ENCODE data around the gene PCOLCE2. TPM values are rescaled to one million over a fixed set of nuclear protein-coding genes. Genes with fewer than 3 reads are reported as not detected.
A peak's percentile ranks its signal among the peaks of the same experiment; 100 is the strongest.

PCOLCE2 gene
- total and polyA plus RNA-seq, 2 of the 8 experiments (the other 6 are each of a cell fraction or from before 2014, with no cell fraction given): 11.1 to 12.6 TPM

DNA sequence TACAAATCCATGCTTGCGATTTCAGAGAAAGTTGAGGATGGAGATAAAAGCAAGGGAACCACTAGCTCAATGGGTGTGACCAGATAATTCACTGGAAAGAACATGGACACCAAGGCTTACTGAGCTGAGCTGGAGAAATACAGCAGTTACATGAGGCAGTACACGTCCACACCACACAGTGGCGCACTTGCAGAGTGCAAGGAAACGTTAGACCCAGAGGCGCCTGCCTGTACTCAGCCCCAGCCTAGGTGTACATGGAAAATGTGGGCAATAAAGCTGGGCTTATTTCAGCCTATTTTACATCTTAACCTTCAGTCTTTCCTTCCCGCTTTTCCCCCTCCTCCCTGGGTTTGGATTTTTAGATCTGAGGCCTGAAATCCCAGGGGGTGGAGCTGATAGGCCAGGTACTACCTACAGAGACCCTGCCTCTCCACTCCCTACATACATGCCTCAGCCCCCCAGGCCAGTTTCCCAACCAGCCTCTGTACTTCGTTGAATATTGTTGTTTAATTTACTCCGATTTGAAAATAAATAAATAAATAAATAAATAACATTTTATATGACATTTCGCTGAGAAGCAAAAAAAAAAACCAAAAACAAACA lies 60.1 kb downstream of the PCOLCE2 start (continued):
- TF ChIP-seq POLR2A (IDR thresholded peaks at IDR 0.05; ENCODE audit: control extremely low read depth in 1 of 2, low read depth in 2 of 2, low read length in 2 of 2): no peak
- TF ChIP-seq SUZ12 (IDR thresholded peaks at IDR 0.05; ENCODE audit: low read length): no peak
- TF ChIP-seq, protein P1, sequence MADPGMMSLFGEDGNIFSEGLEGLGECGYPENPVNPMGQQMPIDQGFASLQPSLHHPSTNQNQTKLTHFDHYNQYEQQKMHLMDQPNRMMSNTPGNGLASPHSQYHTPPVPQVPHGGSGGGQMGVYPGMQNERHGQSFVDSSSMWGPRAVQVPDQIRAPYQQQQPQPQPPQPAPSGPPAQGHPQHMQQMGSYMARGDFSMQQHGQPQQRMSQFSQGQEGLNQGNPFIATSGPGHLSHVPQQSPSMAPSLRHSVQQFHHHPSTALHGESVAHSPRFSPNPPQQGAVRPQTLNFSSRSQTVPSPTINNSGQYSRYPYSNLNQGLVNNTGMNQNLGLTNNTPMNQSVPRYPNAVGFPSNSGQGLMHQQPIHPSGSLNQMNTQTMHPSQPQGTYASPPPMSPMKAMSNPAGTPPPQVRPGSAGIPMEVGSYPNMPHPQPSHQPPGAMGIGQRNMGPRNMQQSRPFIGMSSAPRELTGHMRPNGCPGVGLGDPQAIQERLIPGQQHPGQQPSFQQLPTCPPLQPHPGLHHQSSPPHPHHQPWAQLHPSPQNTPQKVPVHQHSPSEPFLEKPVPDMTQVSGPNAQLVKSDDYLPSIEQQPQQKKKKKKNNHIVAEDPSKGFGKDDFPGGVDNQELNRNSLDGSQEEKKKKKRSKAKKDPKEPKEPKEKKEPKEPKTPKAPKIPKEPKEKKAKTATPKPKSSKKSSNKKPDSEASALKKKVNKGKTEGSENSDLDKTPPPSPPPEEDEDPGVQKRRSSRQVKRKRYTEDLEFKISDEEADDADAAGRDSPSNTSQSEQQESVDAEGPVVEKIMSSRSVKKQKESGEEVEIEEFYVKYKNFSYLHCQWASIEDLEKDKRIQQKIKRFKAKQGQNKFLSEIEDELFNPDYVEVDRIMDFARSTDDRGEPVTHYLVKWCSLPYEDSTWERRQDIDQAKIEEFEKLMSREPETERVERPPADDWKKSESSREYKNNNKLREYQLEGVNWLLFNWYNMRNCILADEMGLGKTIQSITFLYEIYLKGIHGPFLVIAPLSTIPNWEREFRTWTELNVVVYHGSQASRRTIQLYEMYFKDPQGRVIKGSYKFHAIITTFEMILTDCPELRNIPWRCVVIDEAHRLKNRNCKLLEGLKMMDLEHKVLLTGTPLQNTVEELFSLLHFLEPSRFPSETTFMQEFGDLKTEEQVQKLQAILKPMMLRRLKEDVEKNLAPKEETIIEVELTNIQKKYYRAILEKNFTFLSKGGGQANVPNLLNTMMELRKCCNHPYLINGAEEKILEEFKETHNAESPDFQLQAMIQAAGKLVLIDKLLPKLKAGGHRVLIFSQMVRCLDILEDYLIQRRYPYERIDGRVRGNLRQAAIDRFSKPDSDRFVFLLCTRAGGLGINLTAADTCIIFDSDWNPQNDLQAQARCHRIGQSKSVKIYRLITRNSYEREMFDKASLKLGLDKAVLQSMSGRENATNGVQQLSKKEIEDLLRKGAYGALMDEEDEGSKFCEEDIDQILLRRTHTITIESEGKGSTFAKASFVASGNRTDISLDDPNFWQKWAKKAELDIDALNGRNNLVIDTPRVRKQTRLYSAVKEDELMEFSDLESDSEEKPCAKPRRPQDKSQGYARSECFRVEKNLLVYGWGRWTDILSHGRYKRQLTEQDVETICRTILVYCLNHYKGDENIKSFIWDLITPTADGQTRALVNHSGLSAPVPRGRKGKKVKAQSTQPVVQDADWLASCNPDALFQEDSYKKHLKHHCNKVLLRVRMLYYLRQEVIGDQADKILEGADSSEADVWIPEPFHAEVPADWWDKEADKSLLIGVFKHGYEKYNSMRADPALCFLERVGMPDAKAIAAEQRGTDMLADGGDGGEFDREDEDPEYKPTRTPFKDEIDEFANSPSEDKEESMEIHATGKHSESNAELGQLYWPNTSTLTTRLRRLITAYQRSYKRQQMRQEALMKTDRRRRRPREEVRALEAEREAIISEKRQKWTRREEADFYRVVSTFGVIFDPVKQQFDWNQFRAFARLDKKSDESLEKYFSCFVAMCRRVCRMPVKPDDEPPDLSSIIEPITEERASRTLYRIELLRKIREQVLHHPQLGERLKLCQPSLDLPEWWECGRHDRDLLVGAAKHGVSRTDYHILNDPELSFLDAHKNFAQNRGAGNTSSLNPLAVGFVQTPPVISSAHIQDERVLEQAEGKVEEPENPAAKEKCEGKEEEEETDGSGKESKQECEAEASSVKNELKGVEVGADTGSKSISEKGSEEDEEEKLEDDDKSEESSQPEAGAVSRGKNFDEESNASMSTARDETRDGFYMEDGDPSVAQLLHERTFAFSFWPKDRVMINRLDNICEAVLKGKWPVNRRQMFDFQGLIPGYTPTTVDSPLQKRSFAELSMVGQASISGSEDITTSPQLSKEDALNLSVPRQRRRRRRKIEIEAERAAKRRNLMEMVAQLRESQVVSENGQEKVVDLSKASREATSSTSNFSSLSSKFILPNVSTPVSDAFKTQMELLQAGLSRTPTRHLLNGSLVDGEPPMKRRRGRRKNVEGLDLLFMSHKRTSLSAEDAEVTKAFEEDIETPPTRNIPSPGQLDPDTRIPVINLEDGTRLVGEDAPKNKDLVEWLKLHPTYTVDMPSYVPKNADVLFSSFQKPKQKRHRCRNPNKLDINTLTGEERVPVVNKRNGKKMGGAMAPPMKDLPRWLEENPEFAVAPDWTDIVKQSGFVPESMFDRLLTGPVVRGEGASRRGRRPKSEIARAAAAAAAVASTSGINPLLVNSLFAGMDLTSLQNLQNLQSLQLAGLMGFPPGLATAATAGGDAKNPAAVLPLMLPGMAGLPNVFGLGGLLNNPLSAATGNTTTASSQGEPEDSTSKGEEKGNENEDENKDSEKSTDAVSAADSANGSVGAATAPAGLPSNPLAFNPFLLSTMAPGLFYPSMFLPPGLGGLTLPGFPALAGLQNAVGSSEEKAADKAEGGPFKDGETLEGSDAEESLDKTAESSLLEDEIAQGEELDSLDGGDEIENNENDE (IDR thresholded peaks at IDR 0.05; ENCODE audit: insufficient replicate concordance, low read length): no peak
- TF ChIP-seq CREB1 (IDR thresholded peaks at IDR 0.05): peak; percentile 60
- no peak for TF ChIP-seq FOSL1 (IDR thresholded peaks at IDR 0.05; ENCODE audit: insufficient read depth, low read depth, low read length)
- no peak for TF ChIP-seq NANOG (IDR thresholded peaks at IDR 0.05; ENCODE audit: insufficient read depth, low read depth, low read length, poor library complexity, severe bottlenecking)
- no peak for TF ChIP-seq JUND (IDR thresholded peaks at IDR 0.05; ENCODE audit: low read length)

All from H1 (cell line).